Stimulated activated CD8-positive, alpha-beta memory T cell treated with anti-CD3 and anti-CD28 coated beads, Interleukin-15, amount 100 ng/mL, for 4 hours (primary cell): ENCODE measurements around the gene CRYGN.

Source experiments
- DNase-seq, 2 donors: peaks; one replicate each; pipeline ENCODE4 v3.0.0-alpha.2; 2020; ENCODE audit warnings: low read depth in 2 of 2

Gene CRYGN

GRCh38 chr7:151379534-151380198, 60.3 kb downstream of the CRYGN start:
- no peak for DNase-seq

- no peak for DNase-seq
Measured at GRCh38 chr7:151379193-151379520, 60.8 kb downstream of the CRYGN start.
